IMR-90 (cell line): Measurements from ENCODE around the gene METTL21C. TPM values are rescaled to one million over a fixed set of nuclear protein-coding genes. Genes with fewer than 3 reads are reported as not detected.

ENCODE experiments used
- ATAC-seq: fragments of 200-7000 bp; cut with Tn5 transposase; 2 replicates; pipeline ENCODE4 v1.9.1; 2020; ENCODE audit warnings: low read depth, mild to moderate bottlenecking, moderate library complexity
- Bru-seq: library from RNA; stranded (reverse); fragments of 400-500 nt; gene quantifications from one replicate; lab custom pipeline; 2021; lab: Mats Ljungman, UMichigan
- BruChase-seq, 2 experiments: library from RNA; stranded (reverse); fragments of 400-500 nt; gene quantifications; one replicate each; lab custom pipeline; 2021; lab: Mats Ljungman, UMichigan
- BruUV-seq: library from RNA; stranded (reverse); fragments of 400-500 nt; replicated peaks from 2 replicates; lab custom pipeline; 2021; lab: Mats Ljungman, UMichigan
- CTCF ChIA-PET: fragments of 300-600 bp; formaldehyde crosslinking; extraction: SDS; loops from one replicate; lab custom pipeline; 2021; ENCODE audit warnings: antibody characterized with exemption; lab: Yijun Ruan, JAX
- POLR2A ChIA-PET: fragments of 300-600 bp; sonication (Branson Sonifier 250); formaldehyde crosslinking; loops from one replicate; lab custom pipeline; 2022; ENCODE audit warnings: antibody characterized with exemption; ENCODE audit not compliant: unreplicated experiment; lab: Charles Lee
- DNase-seq: peaks from one replicate; pipeline ENCODE4 v3.0.0; 2013
- H2AFZ ChIP-seq: replicated peaks from 2 replicates; pipeline ENCODE3; 2013; ENCODE audit warnings: low read length, mild to moderate bottlenecking; ENCODE audit not compliant: poor library complexity
- H2AK5ac ChIP-seq: 2 replicates; pipeline ENCODE4 v1.6.1; 2013; ENCODE audit warnings: low read depth, low read length, inconsistent platforms
- H2AK9ac ChIP-seq: replicated peaks from 2 replicates; pipeline ENCODE3; 2013; ENCODE audit warnings: mild to moderate bottlenecking, low read depth, low read length, moderate library complexity; ENCODE audit not compliant: poor library complexity
- H2BK120ac ChIP-seq: 2 replicates; pipeline ENCODE4 v1.6.1; 2013; ENCODE audit warnings: low read depth, low read length, inconsistent platforms
- H2BK15ac ChIP-seq: 3 replicates; pipeline ENCODE4 v1.6.1; 2013; ENCODE audit warnings: low read depth, low read length, inconsistent platforms
- H2BK20ac ChIP-seq: 2 replicates; pipeline ENCODE4 v1.6.1; 2013; ENCODE audit warnings: low read depth, mild to moderate bottlenecking, inconsistent platforms, low read length, moderate library complexity
- H2BK5ac ChIP-seq: 2 replicates; pipeline ENCODE4 v1.6.1; 2013; ENCODE audit warnings: mild to moderate bottlenecking, low read depth, low read length, inconsistent platforms; ENCODE audit not compliant: poor library complexity, severe bottlenecking
- H3K14ac ChIP-seq: replicated peaks from 2 replicates; pipeline ENCODE4 v1.6.1; 2013; ENCODE audit warnings: low read depth, low read length, inconsistent platforms
- H3K18ac ChIP-seq: 2 replicates; pipeline ENCODE4 v1.6.1; 2013; ENCODE audit warnings: low read depth, low read length, control low read depth
- H3K23ac ChIP-seq: 2 replicates; pipeline ENCODE4 v1.6.1; 2013; ENCODE audit warnings: low read depth, low read length, inconsistent platforms
- H3K27ac ChIP-seq: 2 replicates; pipeline ENCODE4 v1.5.1; 2013; ENCODE audit warnings: mild to moderate bottlenecking, control low read depth, low read length; ENCODE audit not compliant: insufficient read depth
- H3K27me3 ChIP-seq: 2 replicates; pipeline ENCODE4 v1.6.1; 2013; ENCODE audit warnings: low read length; ENCODE audit not compliant: control insufficient read depth, insufficient read depth
- H3K36me3 ChIP-seq: 2 replicates; pipeline ENCODE4 v1.6.1; 2013; ENCODE audit warnings: low read length, mixed read lengths; ENCODE audit not compliant: control insufficient read depth, insufficient read depth
- H3K4ac ChIP-seq: 2 replicates; pipeline ENCODE4 v1.6.1; 2013; ENCODE audit warnings: low read depth, low read length, inconsistent platforms
- H3K4me1 ChIP-seq: 2 replicates; pipeline ENCODE4 v1.6.1; 2013; ENCODE audit warnings: low read length, mixed read lengths; ENCODE audit not compliant: control insufficient read depth, insufficient read depth
- H3K4me2 ChIP-seq: 2 replicates; pipeline ENCODE4 v1.6.1; 2013; ENCODE audit warnings: low read depth, mild to moderate bottlenecking, control low read depth, low read length, moderate library complexity
- H3K4me3 ChIP-seq: 2 replicates; pipeline ENCODE4 v1.5.1; 2013; ENCODE audit warnings: low read depth, mild to moderate bottlenecking, control low read depth, low read length, moderate library complexity; ENCODE audit not compliant: insufficient read depth
- H3K56ac ChIP-seq: 2 replicates; pipeline ENCODE4 v1.6.1; 2013; ENCODE audit warnings: low read length, inconsistent platforms; ENCODE audit not compliant: insufficient read depth; ENCODE audit errors: extremely low read depth
- H3K79me1 ChIP-seq, 2 experiments: 2 replicates each; pipeline ENCODE4 v1.6.1; 2013; ENCODE audit warnings: low read length in 2 of 2, inconsistent platforms in 1 of 2, low read depth in 1 of 2
- H3K9ac ChIP-seq: 2 replicates; pipeline ENCODE4 v1.6.1; 2013; ENCODE audit warnings: low read depth, low read length, control low read depth
- H3K9me1 ChIP-seq: 2 replicates; pipeline ENCODE4 v1.6.1; 2013; ENCODE audit warnings: low read length, inconsistent platforms; ENCODE audit not compliant: insufficient read depth
- H3K9me3 ChIP-seq: 2 replicates; pipeline ENCODE4 v1.6.1; 2013; ENCODE audit warnings: low read length; ENCODE audit not compliant: control insufficient read depth, insufficient read depth
- H4K20me1 ChIP-seq: 2 replicates; pipeline ENCODE4 v1.6.1; 2013; ENCODE audit warnings: low read length, inconsistent platforms; ENCODE audit not compliant: insufficient read depth
- H4K5ac ChIP-seq: 2 replicates; pipeline ENCODE4 v1.6.1; 2013; ENCODE audit warnings: mild to moderate bottlenecking, low read depth, low read length, control low read depth
- H4K8ac ChIP-seq, 2 experiments: 2 replicates each; pipeline ENCODE4 v1.6.1; 2013; ENCODE audit warnings: low read depth in 2 of 2, low read length in 2 of 2, control low read depth in 1 of 2, inconsistent platforms in 1 of 2
- H4K91ac ChIP-seq: 2 replicates; pipeline ENCODE4 v1.6.1; 2013; ENCODE audit warnings: low read depth, low read length, inconsistent platforms; ENCODE audit not compliant: insufficient read depth
- BHLHE40 ChIP-seq: fragments of 150-350 bp; IDR thresholded peaks from 2 replicates; pipeline ENCODE4 v1.6.1; 2016; ENCODE audit warnings: mild to moderate bottlenecking, low read depth, low read length
- CEBPB ChIP-seq: IDR thresholded peaks from 2 replicates; pipeline ENCODE4 v1.6.1; 2012; ENCODE audit warnings: low read depth, low read length, improper control_type of control experiment
- CHD1 ChIP-seq: IDR thresholded peaks from 2 replicates; pipeline ENCODE4 v1.6.1; 2012; ENCODE audit warnings: low read depth, low read length, improper control_type of control experiment
- CTCF ChIP-seq: conservative IDR thresholded peaks from 2 replicates; pipeline ENCODE4 v1.5.1; 2012; ENCODE audit warnings: mild to moderate bottlenecking, low read depth, low read length, improper control_type of control experiment
- ELK1 ChIP-seq: fragments of 150-350 bp; IDR thresholded peaks from 2 replicates; pipeline ENCODE4 v1.6.1; 2016; ENCODE audit warnings: low read depth, mild to moderate bottlenecking, low read length, moderate library complexity, borderline replicate concordance
- MAFK ChIP-seq: IDR thresholded peaks from 2 replicates; pipeline ENCODE4 v1.6.1; 2012; ENCODE audit warnings: low read depth, low read length, improper control_type of control experiment
- MXI1 ChIP-seq: IDR thresholded peaks from 2 replicates; pipeline ENCODE4 v1.6.1; 2012; ENCODE audit warnings: low read depth, mild to moderate bottlenecking, low read length, moderate library complexity, borderline replicate concordance
- NFE2L2 ChIP-seq: fragments of 150-350 bp; IDR thresholded peaks from 2 replicates; pipeline ENCODE4 v1.6.1; 2016; ENCODE audit warnings: low read depth, mild to moderate bottlenecking, low read length
- POLR2A ChIP-seq: IDR thresholded peaks from 2 replicates; pipeline ENCODE4 v1.6.1; 2012; ENCODE audit warnings: mild to moderate bottlenecking, low read depth, low read length
- RCOR1 ChIP-seq: IDR thresholded peaks from 2 replicates; pipeline ENCODE4 v1.6.1; 2012; ENCODE audit warnings: mild to moderate bottlenecking, low read length, improper control_type of control experiment; ENCODE audit not compliant: insufficient replicate concordance
- USF2 ChIP-seq: fragments of 150-350 bp; IDR thresholded peaks from 2 replicates; pipeline ENCODE4 v1.6.1; 2017; ENCODE audit warnings: mild to moderate bottlenecking, antibody characterized with exemption, low read length, low read depth
- WGBS, 2 experiments: methylation state at CpG; one replicate each; pipeline versions ENCODE4 v1.1.5 to v1.1.7; 2013; ENCODE audit warnings: missing lambda C conversion rate in 2 of 2; ENCODE audit not compliant: insufficient read length in 1 of 2; ENCODE audit errors: extremely low coverage in 2 of 2; 5-methylcytosine and 5-hydroxymethylcytosine counted together
- dilution Hi-C: fragments of 300-500 bp; cut with HindIII; formaldehyde crosslinking; loops from one replicate; pipeline ENCODE4 v1.14.3; 2018; ENCODE audit warnings: low sequenced_read_pairs; ENCODE audit not compliant: unreplicated experiment
- in situ Hi-C: fragments of 300-500 bp; cut with MboI; formaldehyde crosslinking; loops from 3 replicates; pipeline ENCODE4 v1.14.3; 2019; ENCODE audit warnings: low sequenced_read_pairs, inconsistent platforms, mixed read lengths
- intact Hi-C: fragments of 100-400 bp; cut with micrococcal nuclease; formaldehyde crosslinking; loops from 2 replicates; pipeline ENCODE4 v1.10.0; 2022
- long read RNA-seq: library from polyadenylated mRNA; unstranded; transcript quantifications from one replicate; pipeline ENCODE4 v2.0.0, GENCODE V29; 2021; ENCODE audit not compliant: unreplicated experiment
- polyA plus RNA-seq, 3 experiments: library from polyadenylated mRNA; depleted of rRNA; stranded (reverse); fragments of >200 nt; gene quantifications; 2 replicates each; pipeline ENCODE4 v1.2.3, GENCODE V29; 2012; ENCODE audit warnings: low replicate concordance in 1 of 3
- total RNA-seq: library from RNA; depleted of rRNA; stranded (reverse); fragments of >200 nt; gene quantifications from 2 replicates; pipeline ENCODE4 v1.2.3, GENCODE V29; 2012; rRNA removed

Gene METTL21C
- total RNA-seq (not detected in 2 replicates), polyA plus RNA-seq (2012; rRNA removed) (not detected in 2 replicates), Bru-seq, nascent RNA (not detected), BruChase-seq, experiment 1, labeled RNA remaining after a 6-hour chase (not detected), BruChase-seq, experiment 2, labeled RNA remaining after a 2-hour chase (not detected)
- not detected in 2 replicates for polyA plus RNA-seq (2012; cell fraction: cytosol; rRNA removed)
- not detected in 2 replicates for polyA plus RNA-seq (2012; cell fraction: nucleus; rRNA removed; ENCODE audit: low replicate concordance)
- long read RNA-seq, result 0 reads

- H3K4me1 ChIP-seq, result no peaks in the 10 kb centered on the region
- H3K9me3 ChIP-seq, result peaks cover 11% of the 10 kb centered on the region
- no peak for ATAC-seq
- DNase-seq, result no peak
- H4K20me1 ChIP-seq, result no peaks in the 10 kb centered on the region
- no peak within 1 kb of the TSS for H2AK5ac ChIP-seq
- H3K27ac ChIP-seq, result no peak within 1 kb of the TSS
- 0 out of 2 replicates have a peak within 1 kb of the TSS, but pooled peaks have one; percentile 42 for H3K4me2 ChIP-seq
- H4K5ac ChIP-seq, result no peak within 1 kb of the TSS
- H3K56ac ChIP-seq, result no peak within 1 kb of the TSS
- no peak within 1 kb of the TSS for H3K9ac ChIP-seq
- POLR2A ChIA-PET, result no interaction called here
- TF ChIP-seq POLR2A (no peak), MAFK (no peak), CEBPB (no peak), USF2 (no peak), CHD1 (no peak), CTCF (no peak), BHLHE40 (no peak), NFE2L2 (no peak), ELK1 (no peak), RCOR1 (no peak), MXI1 (no peak)
- H3K4ac ChIP-seq, result no peak within 1 kb of the TSS
- no peak within 1 kb of the TSS for H2BK20ac ChIP-seq
- no peak within 1 kb of the TSS for H3K14ac ChIP-seq
- H3K36me3 ChIP-seq, result no peaks in the 10 kb centered on the region
- no peak within 1 kb of the TSS for H3K4me3 ChIP-seq
- H2BK15ac ChIP-seq, result no peak within 1 kb of the TSS
- H3K27me3 ChIP-seq, result peaks cover 43% of the 10 kb centered on the region
- H3K79me1 ChIP-seq, result no peaks in the 10 kb centered on the region
- no peaks in the 10 kb centered on the region for H3K9me1 ChIP-seq
- intact Hi-C loops, result no loop called here
- dilution Hi-C loops, result no loop called here
- no peak within 1 kb of the TSS for H2BK5ac ChIP-seq
- H2AFZ ChIP-seq, result peak within 1 kb of the TSS; percentile 11
- no peak within 1 kb of the TSS for H2AK9ac ChIP-seq
- in situ Hi-C loops, result no loop called here
- H3K18ac ChIP-seq, result no peak within 1 kb of the TSS
- H2BK120ac ChIP-seq, result no peak within 1 kb of the TSS
- no TSS peak for BruUV-seq
- H4K91ac ChIP-seq, result no peak within 1 kb of the TSS
- no peak within 1 kb of the TSS for H4K8ac ChIP-seq
- CTCF ChIA-PET, result no interaction called here
- H3K23ac ChIP-seq, result no peak within 1 kb of the TSS
- WGBS, 2 experiments, result no CpG with 5 or more reads among the region's 6 CpGs
Measured at GRCh38 chr13:102694937-102695336, at the start of gene METTL21C. Gene METTL21C, minus strand, starts transcription at chr13:102695044. Its CDS starts 546 bp downstream, at chr13:102694498.
